GM21360 (cell line): ENCODE data around the gene PHLDB1.
"Not testable (repeated sequence)": the region's sequence is repeated elsewhere in the genome, so short reads cannot be mapped to it uniquely, and the experiment has no call there.

Source experiments
- ATAC-seq: cut with Tn5 transposase; IDR thresholded peaks from one replicate; pipeline ENCODE4 v1.9.1; 2021; ENCODE audit warnings: mild to moderate bottlenecking, moderate library complexity; ENCODE audit not compliant: unreplicated experiment

PHLDB1 gene

DNA sequence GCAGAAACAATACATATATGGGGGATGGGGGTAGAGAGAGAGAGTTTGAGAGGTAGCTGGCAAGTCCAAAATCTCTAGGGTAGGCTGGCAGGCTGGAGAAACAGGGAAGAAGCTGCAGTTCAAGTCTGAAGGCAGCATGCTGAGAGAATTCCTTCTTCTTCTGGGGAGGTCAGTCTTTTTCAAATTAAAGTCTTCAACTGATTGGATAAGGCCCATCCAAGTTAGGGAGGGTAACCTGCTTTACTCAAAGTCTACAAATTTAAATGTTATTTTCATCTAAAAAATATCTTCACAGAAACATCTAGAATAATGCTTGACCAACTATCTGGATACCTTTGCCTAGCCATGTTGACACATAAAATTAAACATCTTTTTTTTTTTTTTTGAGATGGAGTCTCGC, 75.0 kb downstream of the PHLDB1 start:
- ATAC-seq = no peak

DNA sequence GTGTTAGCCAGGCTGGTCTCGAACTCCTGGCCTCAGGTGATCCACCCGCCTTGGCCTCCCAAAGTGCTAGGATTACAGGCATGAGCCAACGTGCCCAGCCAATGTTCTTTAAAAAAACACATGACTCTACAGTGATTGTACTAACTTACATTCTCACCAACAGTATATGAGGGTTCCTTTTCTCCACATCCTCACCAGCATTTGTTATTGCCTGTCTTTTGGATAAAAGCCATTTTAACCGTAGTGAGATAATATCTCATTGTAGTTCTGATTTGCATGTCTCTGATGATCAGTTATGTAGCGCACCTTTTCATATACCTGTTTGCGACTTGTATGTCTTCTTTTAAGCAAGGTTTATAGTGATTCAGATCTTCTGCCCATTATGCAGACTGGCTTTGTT, 75.5 kb downstream of the PHLDB1 start:
- not testable (repeated sequence) for ATAC-seq

DNA sequence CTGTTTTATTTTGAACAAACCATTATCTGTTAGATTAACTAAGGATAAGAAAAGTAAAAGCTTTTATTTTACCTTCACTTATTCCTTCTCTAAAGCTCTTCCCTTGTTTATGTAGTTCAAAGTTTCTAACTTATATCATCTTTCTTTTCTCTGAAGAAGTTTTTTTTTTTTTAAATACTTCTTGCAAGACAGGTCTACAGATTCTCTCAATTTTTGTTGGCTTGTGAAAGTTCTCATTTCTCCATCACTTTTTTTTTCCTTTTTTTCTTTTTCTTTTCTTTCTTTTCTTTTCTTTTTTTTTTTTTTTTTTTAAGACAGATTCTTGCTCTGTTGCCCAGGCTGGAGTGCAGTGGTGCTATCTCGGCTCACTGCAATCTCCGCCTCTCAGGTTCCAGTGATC, 76.8 kb downstream of the PHLDB1 start:
- ATAC-seq = no peak

DNA sequence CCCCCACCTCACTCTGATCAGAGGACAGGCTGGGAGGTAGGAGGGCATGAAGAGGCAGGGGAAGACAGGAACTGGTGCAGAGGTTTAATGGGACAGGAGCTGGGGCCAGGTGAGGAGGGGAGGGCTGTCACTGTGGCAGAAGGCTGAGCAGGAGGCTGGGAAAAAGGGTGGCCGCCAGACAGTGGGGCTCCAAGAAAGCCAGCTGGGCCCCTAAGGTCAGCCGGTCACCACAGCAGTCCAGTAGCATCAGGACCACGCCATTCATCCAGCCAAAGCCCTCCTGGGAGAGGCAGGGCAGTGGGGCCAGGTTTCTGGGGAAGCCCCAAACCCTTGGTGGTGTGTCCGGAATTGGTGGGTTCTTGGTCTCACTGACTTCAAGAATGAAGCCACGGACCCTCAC, 80.5 kb downstream of the PHLDB1 start:
- no peak for ATAC-seq

DNA sequence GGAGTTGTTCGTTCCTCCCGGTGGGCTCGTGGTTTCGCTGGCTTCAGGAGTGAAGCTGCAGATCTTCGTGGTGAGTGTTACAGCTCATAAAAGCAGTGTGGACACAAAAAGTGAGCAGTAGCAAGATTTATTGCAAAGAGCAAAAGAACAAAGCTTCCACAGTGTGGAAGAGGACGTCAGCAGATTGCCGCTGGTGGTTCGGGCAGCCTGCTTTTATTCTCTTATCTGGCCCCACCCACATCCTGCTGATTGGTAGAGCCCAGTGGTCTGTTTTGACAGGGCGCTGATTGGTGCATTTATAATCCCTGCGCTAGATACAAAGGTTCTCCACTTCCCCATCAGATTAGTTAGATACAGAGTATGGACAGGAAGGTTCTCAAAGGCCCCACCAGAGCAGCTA, 80.9 kb downstream of the PHLDB1 start:
- ATAC-seq = not testable (repeated sequence)

DNA sequence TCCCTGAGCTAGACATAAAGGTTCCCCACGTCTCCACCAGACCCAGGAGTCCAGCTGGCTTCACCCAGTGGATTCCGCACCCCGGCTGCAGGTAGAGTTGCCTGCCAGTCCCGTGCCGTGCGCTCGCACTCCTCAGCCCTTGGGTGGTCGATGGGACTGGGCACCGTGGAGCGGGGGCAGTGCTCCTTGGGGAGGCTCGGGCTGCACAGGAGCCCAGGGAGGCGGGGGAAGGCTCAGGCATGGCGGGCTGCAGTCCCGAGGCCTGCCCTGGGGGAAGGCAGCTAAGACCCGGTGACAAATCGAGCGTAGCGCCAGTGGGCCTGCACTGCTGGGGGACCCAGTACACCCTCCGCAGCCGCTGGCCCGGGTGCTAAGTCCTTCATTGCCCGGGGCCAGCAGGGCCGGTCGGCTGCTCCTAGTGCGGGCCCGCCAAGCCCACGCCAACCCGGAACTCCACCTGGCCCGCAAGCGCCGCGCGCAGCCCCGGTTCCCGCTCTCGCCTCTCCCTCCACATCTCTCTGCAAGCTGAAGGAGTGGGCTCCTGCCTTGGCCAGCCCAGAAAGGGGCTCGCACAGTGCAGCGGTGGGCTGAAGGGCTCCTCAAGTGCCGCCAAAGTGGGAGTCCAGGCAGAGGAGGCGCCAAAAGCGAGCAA, 81.6 kb downstream of the PHLDB1 start:
- ATAC-seq = no peak

DNA sequence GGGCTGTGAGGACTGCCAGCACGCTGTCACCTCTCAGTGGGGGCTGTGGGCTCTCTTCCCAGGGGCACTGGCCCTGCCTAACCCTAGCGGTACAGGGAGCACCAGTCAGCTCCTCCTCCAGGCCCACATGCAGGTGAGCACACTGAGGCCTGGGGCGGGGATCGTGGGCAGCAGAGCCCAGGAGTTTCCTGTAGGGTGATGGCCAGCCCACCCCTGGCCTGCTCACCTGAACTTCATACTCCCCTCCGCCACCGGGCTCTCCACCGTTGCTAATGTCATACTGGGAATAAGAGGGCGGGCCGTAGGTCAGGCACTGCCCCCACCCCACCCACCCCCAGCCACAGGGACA, 82.1 kb downstream of the PHLDB1 start:
- ATAC-seq = no peak

DNA sequence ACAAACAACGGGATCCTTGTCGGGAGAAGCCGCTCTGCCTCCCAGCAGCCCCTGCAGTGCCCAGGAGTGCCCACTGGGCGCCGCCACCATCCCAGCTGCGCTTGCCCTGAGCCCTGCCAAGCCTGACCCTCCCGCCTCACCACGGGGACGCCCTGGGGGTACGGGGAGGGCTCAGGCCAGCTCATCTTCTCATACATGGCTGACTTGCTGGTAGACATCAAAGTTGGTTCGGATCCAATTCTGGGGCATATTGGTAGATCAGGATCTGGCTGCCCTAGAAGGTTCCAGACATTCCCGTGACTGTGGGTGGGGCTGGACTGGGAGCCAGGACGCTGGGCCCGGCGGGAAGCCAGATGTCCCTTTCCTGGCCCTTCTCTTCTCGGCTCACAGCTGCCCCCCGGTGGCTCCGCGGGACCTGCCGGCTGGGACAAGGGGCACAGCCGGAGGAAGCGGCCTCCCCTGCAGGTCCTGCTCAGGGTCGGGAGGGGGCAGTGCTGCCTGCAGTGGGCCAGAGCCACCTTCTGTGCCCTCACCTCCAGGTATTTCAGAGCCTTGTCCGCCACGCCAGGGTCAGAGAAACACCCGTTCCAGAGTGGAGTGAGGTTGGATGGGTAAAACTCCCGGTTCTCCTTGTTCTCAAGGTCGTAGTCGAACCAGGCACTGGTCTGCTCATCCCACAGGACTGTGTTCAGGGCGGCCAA, 82.6 kb downstream of the PHLDB1 start:
- peak; percentile 80 for ATAC-seq

DNA sequence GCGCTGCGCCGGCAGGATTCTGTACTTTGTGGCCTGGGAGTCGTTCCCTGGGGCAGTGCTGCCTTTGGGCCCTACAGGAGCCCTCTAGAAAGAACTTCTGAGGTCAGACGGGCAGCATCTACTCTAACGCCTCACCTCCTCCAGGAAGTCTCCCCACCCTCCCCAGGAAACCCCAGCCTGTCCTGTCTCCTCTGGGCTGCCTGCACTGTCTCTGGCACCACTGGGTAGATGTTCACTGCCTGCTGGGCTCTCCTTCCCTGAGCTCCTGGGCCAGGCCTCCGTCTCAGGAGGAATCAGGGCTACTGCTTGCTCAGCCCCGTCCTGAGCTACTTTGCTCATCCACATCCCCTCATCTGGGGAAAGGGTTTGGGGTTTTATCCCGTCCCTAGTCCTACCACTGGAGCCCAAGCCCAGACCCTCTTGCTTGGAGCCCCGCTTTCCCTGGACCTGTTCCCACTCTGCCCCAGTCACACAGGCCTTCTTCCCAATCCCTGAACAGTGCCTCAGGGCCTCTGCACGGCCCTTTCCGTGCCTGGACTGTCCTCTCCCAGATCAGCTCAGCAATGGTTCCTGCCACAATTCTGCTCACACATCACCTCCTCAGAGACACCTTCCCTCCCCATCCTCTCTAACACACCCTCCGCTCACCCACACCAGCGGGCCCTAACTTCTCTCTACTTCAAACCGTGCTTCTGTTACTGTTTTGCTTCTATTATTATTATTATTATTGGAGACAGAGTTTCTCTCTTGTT, 83.3 kb downstream of the PHLDB1 start:
- ATAC-seq = no peak

DNA sequence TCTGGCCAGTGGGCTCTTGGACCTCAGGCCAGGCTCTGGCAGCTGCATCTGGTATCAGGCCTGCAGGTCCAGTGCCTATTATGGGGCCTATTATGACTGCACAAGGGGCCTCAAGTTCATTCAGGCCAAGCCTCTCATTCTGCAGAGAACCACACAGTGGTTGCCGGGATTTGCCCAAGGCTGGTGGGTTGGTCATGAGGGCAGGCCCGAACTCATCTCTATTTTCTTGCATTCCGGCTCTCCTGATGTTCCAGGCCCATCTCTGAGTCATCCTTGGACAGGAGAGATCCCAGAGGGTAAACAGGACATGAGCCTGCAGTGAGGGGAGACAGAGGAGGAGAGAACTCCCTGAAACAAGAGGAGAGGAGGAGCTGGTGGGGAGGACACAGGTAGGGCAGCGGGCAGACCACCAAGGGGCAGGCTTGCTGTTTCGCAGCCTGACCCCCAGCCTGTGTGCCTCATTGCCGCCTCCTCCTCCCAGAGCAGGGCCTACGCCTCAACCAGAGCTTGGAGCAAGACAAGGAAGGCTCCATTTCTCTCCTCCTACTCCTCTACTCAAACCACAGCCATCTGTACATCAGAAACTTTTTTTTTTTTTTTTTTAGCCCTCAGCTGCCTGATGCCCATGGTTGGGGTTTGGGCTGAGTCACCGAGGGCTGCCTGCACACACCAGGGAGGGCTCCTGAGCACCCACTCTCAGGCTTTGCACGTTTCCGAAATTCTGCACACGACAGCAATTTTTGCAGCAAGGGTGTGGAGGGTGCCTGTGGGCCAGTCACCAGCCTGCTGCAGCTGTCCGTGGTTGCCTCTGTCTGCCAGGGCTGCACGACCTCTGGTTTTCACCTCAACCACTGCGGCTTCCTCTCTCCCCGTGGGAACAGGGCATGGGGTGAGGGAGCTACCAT, 84.8 kb downstream of the PHLDB1 start:
- ATAC-seq = no peak

DNA sequence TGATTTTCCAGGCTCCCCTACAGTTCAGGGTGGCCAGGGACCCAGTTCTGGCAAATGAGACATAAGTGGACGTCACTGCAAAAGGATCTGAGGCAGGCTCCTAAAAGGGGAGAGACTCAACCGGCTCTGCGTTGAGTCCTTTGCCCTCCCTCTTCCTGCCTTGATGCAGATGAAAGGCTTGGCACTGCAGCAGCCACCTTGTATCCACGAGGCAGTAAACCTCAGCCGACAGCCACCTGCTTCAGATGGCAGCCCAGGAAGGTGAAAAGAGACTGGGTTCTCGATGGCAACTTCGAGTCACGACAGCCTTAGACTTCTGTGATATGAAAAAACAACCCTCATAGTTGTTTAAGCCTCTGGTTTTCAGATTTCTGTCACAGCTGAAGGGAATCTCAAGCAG, 86.8 kb downstream of the PHLDB1 start:
- ATAC-seq = no peak

DNA sequence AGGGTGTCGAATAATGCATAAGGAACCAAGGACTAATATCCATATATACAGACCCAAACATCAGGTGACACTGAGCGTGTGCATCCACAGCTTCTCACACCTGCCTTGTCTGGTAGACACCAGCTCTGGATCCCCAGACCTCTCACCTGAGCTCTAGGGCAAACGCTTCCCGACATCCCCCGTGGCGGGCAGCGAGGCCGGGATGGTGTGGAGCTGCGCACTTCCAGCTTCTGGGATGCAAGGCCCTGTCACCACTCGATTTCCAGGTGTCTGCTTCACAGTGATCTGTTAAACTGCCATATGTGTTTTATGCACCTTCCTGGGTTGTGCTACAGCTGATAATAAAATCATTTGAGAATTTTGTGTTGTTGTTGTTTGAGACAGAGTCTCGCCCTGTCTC, 87.4 kb downstream of the PHLDB1 start:
- no peak for ATAC-seq

DNA sequence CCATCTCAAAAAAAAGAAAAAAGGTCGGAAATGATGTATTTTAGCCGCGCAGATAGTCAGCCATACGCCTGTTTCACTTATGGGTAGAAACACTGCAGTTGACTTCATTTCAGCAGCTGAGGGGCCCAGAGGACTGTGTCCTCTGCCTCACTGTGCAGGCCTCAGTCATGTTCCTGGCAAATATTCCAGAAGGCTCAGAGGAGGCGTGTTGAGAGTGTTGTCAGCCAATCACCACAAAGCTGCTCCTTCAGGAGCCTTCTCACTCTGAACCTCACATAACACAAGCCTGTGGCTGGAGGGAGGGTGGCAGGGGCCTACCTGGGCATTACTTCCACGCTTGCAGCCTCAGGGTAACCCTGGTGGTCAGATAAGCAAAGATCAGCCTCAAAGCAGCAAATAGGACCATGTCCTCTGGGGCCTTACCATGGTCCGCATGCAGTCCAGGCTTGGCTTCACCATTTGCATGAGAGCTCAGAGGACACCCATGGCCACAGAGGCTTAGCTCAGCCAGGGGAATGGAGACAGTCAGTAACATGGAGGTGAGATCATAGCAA, 89.3 kb downstream of the PHLDB1 start:
- no peak for ATAC-seq

DNA sequence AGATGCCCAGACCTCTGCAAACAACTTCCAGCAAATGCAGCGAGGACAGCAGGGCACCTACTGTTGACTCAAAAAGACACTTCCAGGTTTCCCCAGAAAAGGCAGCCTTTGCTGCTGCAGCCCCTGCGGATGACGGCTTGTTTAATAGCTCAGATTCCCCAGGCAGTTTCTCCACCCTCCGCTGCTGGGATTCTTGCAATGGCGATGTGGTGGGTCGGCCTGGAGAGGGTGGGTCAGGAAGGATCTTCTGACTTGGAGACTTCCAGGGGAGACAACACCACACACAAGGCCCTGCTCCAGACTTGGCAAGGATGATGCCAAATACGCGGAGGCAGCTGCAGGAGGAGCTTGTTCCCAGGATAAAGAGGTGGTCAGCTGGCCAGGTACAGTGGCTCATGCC, 89.9 kb downstream of the PHLDB1 start:
- no peak for ATAC-seq

DNA sequence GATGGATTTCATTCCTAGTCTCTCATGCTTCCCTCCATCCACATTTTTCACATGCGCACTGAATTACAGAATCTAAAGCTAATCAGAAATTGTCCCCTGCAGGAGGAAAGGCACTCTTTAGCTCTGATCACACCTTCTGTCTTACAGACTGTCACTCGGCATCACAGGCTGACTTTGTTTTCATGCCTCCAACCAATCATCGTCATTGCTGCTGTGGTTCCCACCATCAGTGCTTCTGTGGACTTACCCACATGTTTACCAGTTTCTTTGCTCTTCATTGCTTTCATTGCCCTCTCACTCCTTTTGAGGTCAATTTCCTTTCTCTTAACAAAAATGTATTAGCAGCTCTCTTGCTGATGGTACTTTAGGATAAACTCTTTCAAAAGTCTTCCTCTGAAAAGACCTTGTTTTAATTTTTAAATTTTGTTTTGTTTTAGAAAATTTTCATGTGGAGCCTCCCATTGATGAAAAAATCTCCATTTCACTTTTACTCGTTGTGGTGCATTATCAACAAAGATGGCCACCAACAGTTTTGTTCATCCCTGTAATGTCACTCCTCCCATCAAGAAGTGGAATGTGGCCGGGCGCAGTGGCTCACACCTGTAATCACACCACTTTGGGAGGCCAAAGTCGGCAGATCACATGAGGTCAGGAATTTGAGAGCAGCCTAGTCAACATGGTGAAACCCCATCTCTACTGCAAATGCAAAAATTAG, 92.2 kb downstream of the PHLDB1 start:
- ATAC-seq = no peak

DNA sequence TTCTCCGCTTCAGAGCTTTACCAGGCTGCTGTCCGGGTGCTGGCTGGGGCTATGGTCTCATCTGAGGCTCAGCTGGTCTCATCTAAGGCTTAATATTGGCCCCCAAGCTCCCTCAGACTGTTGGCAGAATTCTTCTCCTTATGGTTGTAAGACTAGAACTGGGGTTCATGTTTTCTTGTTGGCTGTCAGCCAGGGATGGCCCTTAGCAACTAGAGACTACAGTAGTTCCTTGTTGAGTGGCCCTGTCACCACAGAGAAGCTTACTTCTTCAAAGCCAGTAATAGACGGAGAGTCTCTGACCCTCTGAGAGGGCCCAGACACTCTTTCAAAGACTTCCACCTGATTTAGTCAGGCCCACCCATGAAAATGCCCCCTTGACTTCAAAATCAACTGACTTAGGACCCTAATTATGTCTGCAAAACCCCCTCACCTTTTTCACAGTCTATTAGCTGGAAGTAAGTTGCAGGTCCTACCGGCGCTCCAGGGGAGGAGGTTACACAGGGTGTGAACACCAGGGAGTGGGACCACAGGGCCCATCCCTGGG, 96.2 kb downstream of the PHLDB1 start:
- ATAC-seq = no peak

DNA sequence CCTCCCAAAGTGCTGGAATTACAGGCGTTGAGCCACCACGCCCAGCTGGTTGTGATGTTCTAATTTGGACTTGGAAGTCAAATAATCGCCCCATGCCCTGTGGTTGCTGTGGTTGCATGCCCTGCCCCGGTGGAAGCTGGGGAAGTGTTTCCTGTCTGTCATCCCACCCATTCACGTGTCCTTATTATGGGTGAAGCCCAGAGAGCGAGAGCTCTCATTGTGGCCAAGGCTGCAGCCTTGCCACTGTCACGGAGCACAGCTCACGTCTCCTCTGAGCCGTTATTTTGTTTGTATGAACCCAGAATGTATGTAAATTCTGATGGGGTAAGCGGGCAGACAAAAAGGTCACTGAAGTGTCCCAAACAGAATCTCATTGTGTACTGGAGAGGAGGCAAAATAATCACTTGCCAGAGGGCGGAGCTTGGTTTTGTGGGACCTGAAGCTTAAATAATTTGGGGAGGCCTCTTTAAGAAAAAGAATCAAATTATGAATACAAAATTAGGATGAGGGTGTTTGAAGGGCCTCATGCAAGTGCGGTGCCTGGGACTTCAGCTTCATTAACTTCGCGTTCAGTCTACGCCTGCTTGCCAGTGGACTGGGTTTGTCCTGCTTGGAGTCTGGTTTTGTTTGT, 97.8 kb downstream of the PHLDB1 start:
- ATAC-seq = no peak

DNA sequence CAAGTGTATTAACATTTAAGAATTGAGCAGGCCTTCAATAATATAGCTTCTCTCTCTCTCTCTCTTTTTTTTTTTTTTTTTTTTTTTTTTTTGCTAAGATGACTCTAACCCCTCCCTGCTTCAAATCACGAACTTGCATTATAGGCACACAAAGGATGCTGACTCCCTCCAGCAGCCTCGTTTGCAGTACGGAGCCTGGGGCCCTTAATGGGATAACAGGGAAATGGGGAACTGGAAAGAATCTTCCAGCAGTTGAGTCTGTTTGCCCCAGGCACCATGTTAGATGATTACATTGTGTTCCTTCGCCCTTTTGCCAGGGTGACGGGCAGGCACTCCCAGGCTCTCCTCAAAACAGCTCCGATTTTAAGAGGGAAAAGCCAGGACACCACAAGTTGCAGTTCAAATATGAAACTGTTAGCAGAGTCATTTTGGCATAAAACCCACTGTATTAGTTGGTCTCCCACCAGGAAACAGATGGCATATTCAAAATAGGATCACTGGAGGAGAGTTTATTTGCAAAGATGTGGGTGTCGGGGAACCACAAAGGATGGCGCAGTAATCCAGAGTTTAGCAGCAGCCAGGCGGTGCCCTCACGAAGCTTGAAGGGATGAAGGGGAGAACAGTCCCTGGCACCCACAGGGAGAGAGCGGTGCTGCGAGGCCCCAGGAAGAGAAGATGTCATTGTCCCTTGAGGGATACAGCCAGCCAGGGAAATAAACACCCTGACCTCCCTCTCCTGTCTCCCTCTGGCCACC, 98.6 kb downstream of the PHLDB1 start:
- ATAC-seq = no peak

DNA sequence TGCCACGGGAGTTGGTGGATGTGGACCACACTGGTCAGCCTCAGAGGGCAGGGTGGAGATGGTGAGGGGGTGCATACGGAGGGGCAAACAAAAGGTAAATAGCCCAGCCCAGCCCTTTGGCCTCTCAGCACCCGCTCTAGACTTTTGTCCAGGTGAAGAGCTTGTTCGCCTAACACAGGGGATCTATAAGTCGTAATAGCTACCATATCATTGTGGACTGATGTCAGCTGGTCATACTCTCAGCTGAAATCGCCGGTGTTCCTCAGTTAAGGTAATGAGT, 99.1 kb downstream of the PHLDB1 start:
- ATAC-seq = no peak
